ENCODE data around the gene SPATA31D3.
"Not testable (repeated sequence)": the region's sequence is repeated elsewhere in the genome, so short reads cannot be mapped to it uniquely, and the experiment has no call there.

SPATA31D3 gene

GRCh38 chr9:81906671-81907070, 36.6 kb upstream of the SPATA31D3 start:
- DNase-seq (ENCODE audit: low spot score): no peak
- no peak for TF ChIP-seq CTCF (IDR thresholded peaks at IDR 0.05; ENCODE audit: extremely low read depth, insufficient read depth, missing control alignments)
- in situ Hi-C loops (cut with MboI; ENCODE audit: low pct_unique_long_range_greater_than_20kb, low sequenced_read_pairs, unreplicated experiment): no loop called here

- in situ Hi-C loops (cut with MboI; ENCODE audit: low pct_unique_long_range_greater_than_20kb, low sequenced_read_pairs, unreplicated experiment): no loop called here
- no peak for DNase-seq (ENCODE audit: low spot score)
- no peak for TF ChIP-seq CTCF (IDR thresholded peaks at IDR 0.05; ENCODE audit: extremely low read depth, insufficient read depth, missing control alignments)
These were observed 31.2 kb upstream of the SPATA31D3 start for GRCh38 chr9:81912135-81912534.

GRCh38 chr9:81915801-81916505, 27.3 kb upstream of the SPATA31D3 start:
- TF ChIP-seq CTCF (IDR thresholded peaks at IDR 0.05; ENCODE audit: extremely low read depth, insufficient read depth, missing control alignments): no peak
- no peak for DNase-seq (ENCODE audit: low spot score)
- in situ Hi-C loops (cut with MboI; ENCODE audit: low pct_unique_long_range_greater_than_20kb, low sequenced_read_pairs, unreplicated experiment): no loop called here

GRCh38 chr9:81918507-81918906, 24.8 kb upstream of the SPATA31D3 start:
- in situ Hi-C loops (cut with MboI; ENCODE audit: low pct_unique_long_range_greater_than_20kb, low sequenced_read_pairs, unreplicated experiment); DNase-seq (ENCODE audit: low spot score): not testable (repeated sequence)

- DNase-seq (ENCODE audit: low spot score); in situ Hi-C loops (cut with MboI; ENCODE audit: low pct_unique_long_range_greater_than_20kb, low sequenced_read_pairs, unreplicated experiment): not testable (repeated sequence)
These were observed 15.0 kb upstream of the SPATA31D3 start, which contains the start of gene SPATA31D4 for GRCh38 chr9:81928305-81928704. SPATA31D4 (plus strand) TSS chr9:81928428; CDS start chr9:81928514, 86 bp downstream.

GRCh38 chr9:81930147-81930546, 13.2 kb upstream of the SPATA31D3 start:
- in situ Hi-C loops (cut with MboI; ENCODE audit: low pct_unique_long_range_greater_than_20kb, low sequenced_read_pairs, unreplicated experiment); DNase-seq (ENCODE audit: low spot score): not testable (repeated sequence)

GRCh38 chr9:81933547-81933946, 9.8 kb upstream of the SPATA31D3 start:
- DNase-seq (ENCODE audit: low spot score); in situ Hi-C loops (cut with MboI; ENCODE audit: low pct_unique_long_range_greater_than_20kb, low sequenced_read_pairs, unreplicated experiment): not testable (repeated sequence)

- in situ Hi-C loops (cut with MboI; ENCODE audit: low pct_unique_long_range_greater_than_20kb, low sequenced_read_pairs, unreplicated experiment): not testable (repeated sequence)
These were observed 5.3 kb downstream of the SPATA31D3 start for GRCh38 chr9:81948650-81949049.

GRCh38 chr9:81953096-81953495, 9.8 kb downstream of the SPATA31D3 start:
- DNase-seq (ENCODE audit: low spot score): no peak
- TF ChIP-seq CTCF (IDR thresholded peaks at IDR 0.05; ENCODE audit: extremely low read depth, insufficient read depth, missing control alignments): no peak
- in situ Hi-C loops (cut with MboI; ENCODE audit: low pct_unique_long_range_greater_than_20kb, low sequenced_read_pairs, unreplicated experiment): no loop called here

More at GRCh38 chr9:81948650-81949049, 5.3 kb downstream of the SPATA31D3 start:
- DNase-seq (ENCODE audit: low spot score): not testable (repeated sequence)
